Measurements from ENCODE around the gene TRMT10A. TPM values are rescaled to one million over a fixed set of nuclear protein-coding genes. Genes with fewer than 3 reads are reported as not detected.
A peak's percentile ranks its signal among the peaks of the same experiment; 100 is the strongest.
"Not testable (repeated sequence)": the region's sequence is repeated elsewhere in the genome, so short reads cannot be mapped to it uniquely, and the experiment has no call there.

The TRMT10A gene
- total and polyA plus RNA-seq, 2 donors (not counting 1 experiment from before 2014, with no cell fraction given): 6.0 to 11.1 TPM

- no peaks in the 10 kb centered on the region for H3K9me3 ChIP-seq (ENCODE audit: control insufficient read depth, insufficient read depth, low read depth, low read length)
- H3K27ac ChIP-seq (ENCODE audit: insufficient read depth, low read length): no peak overlapping the region
- no peak overlapping the region for H3K4me3 ChIP-seq (replicated peaks in 1 of 4; ENCODE audit: control extremely low read depth in 1 of 4, insufficient read depth in 1 of 4, low read depth in 3 of 4, low read length in 4 of 4)
- H3K27me3 ChIP-seq (ENCODE audit: control insufficient read depth, insufficient read depth, low read length): peaks cover 8% of the 10 kb centered on the region
- no peaks in the 10 kb centered on the region for H4K20me1 ChIP-seq (ENCODE audit: control insufficient read depth, extremely low read depth, insufficient read depth, low read length)
- no peak overlapping the region for H3K4me2 ChIP-seq (ENCODE audit: extremely low read depth, insufficient read depth, low read length)
- TF ChIP-seq CTCF (conservative IDR thresholded peaks at IDR 0.05 in 1 of 2, IDR thresholded peaks at IDR 0.05 in 1 of 2; ENCODE audit: low read depth in 1 of 2, low read length in 2 of 2) (no peak), EZH2 (IDR thresholded peaks at IDR 0.05; ENCODE audit: low read length, missing control alignments) (no peak)
- H3K79me2 ChIP-seq (ENCODE audit: control insufficient read depth, insufficient read depth, low read length): no peaks in the 10 kb centered on the region
- no peaks in the 10 kb centered on the region for H3K4me1 ChIP-seq (ENCODE audit: control insufficient read depth, extremely low read depth, insufficient read depth, low read length)
- DNase-seq (ENCODE audit: low read depth in 2 of 2): peak in 1 of 2 donors; percentile 12
- H2AFZ ChIP-seq (ENCODE audit: low read length): no peak overlapping the region
- no peaks in the 10 kb centered on the region for H3K36me3 ChIP-seq (ENCODE audit: control insufficient read depth, insufficient read depth, low read length)
- no peak overlapping the region for H3K9ac ChIP-seq (ENCODE audit: insufficient read depth, low read length)
These were observed 27.6 kb downstream of the TRMT10A start for GRCh38 chr4:99536271-99536670.

- H3K27ac ChIP-seq (ENCODE audit: insufficient read depth, low read length); H3K9ac ChIP-seq (ENCODE audit: insufficient read depth, low read length); H3K36me3 ChIP-seq (ENCODE audit: control insufficient read depth, insufficient read depth, low read length); H3K4me3 ChIP-seq (replicated peaks in 1 of 4; ENCODE audit: control extremely low read depth in 1 of 4, insufficient read depth in 1 of 4, low read depth in 3 of 4, low read length in 4 of 4); H4K20me1 ChIP-seq (ENCODE audit: control insufficient read depth, extremely low read depth, insufficient read depth, low read length); DNase-seq (ENCODE audit: low read depth in 2 of 2); H2AFZ ChIP-seq (ENCODE audit: low read length); H3K9me3 ChIP-seq (ENCODE audit: control insufficient read depth, insufficient read depth, low read depth, low read length); H3K27me3 ChIP-seq (ENCODE audit: control insufficient read depth, insufficient read depth, low read length); H3K4me2 ChIP-seq (ENCODE audit: extremely low read depth, insufficient read depth, low read length); H3K79me2 ChIP-seq (ENCODE audit: control insufficient read depth, insufficient read depth, low read length); H3K4me1 ChIP-seq (ENCODE audit: control insufficient read depth, extremely low read depth, insufficient read depth, low read length): not testable (repeated sequence)
These were observed 29.1 kb downstream of the TRMT10A start for GRCh38 chr4:99534699-99535098.

- Histone ChIP-seq H3K9me3 (ENCODE audit: control insufficient read depth, insufficient read depth, low read depth, low read length) (no peaks in the 10 kb centered on the region), H3K4me3 (replicated peaks in 1 of 4; ENCODE audit: control extremely low read depth in 1 of 4, insufficient read depth in 1 of 4, low read depth in 3 of 4, low read length in 4 of 4) (no peak overlapping the region), H3K79me2 (ENCODE audit: control insufficient read depth, insufficient read depth, low read length) (no peaks in the 10 kb centered on the region), H4K20me1 (ENCODE audit: control insufficient read depth, extremely low read depth, insufficient read depth, low read length) (no peaks in the 10 kb centered on the region), H3K27me3 (ENCODE audit: control insufficient read depth, insufficient read depth, low read length) (no peaks in the 10 kb centered on the region), H2AFZ (ENCODE audit: low read length) (no peak overlapping the region), H3K36me3 (ENCODE audit: control insufficient read depth, insufficient read depth, low read length) (no peaks in the 10 kb centered on the region), H3K4me1 (ENCODE audit: control insufficient read depth, extremely low read depth, insufficient read depth, low read length) (no peaks in the 10 kb centered on the region), H3K27ac (ENCODE audit: insufficient read depth, low read length) (no peak overlapping the region), H3K4me2 (ENCODE audit: extremely low read depth, insufficient read depth, low read length) (no peak overlapping the region), H3K9ac (ENCODE audit: insufficient read depth, low read length) (no peak overlapping the region)
- no peak for TF ChIP-seq EZH2 (IDR thresholded peaks at IDR 0.05; ENCODE audit: low read length, missing control alignments)
- no peak for TF ChIP-seq CTCF (conservative IDR thresholded peaks at IDR 0.05 in 1 of 2, IDR thresholded peaks at IDR 0.05 in 1 of 2; ENCODE audit: low read depth in 1 of 2, low read length in 2 of 2)
- peak in 1 of 2 donors; percentile 12 for DNase-seq (ENCODE audit: low read depth in 2 of 2)
These were observed 33.9 kb downstream of the TRMT10A start for GRCh38 chr4:99529956-99530355.

All from fibroblast of lung (primary cell).